ENCODE data around the gene LGMN. TPM values are rescaled to one million over a fixed set of nuclear protein-coding genes. Genes with fewer than 3 reads are reported as not detected.

LGMN gene
- total RNA-seq, 1 experiment from 2014 or later = 37.2 TPM

DNA sequence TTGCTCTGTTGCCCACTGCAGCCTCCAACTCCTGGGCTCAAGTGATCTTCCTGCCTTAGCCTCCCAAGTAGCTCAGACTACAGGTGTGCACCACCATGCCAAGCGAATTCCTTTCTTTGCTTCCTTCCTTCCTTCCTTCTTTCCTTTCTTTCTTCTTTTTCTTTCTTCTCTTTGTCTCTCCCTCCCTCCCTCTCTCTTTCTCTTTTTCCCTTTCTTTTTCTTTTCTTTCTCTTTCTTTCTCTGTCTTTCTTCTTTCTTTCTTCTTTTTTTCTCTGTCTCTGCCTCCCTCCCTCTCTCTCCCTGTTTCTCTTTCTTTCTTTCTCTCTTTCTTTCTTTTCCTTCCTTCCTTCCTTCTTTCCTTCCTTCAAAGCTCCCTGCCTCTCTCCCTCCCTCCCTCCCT is 52.9 kb downstream of the LGMN start:
- in situ Hi-C loops (cut with HindIII; ENCODE audit: low pct_unique_long_range_greater_than_20kb, low sequenced_read_pairs) = no loop called here
- no TSS peak for BruUV-seq (replicated peaks)
- POLR2A ChIA-PET = no interaction called here

GRCh38 chr14:92694807-92695206 is 53.6 kb downstream of the LGMN start:
- CTCF ChIA-PET = no interaction called here
- Histone ChIP-seq H3K4me1 (ENCODE audit: control insufficient read depth, insufficient read depth, low read length) (peaks cover 4% of the 10 kb centered on the region; the same call in 1 of the 2 replicates), H3K36me3 (ENCODE audit: control insufficient read depth, insufficient read depth, low read length) (no peaks in the 10 kb centered on the region), H3K4me3 (ENCODE audit: low read depth in 2 of 2, low read length in 2 of 2) (no peak overlapping the region), H3K27ac (ENCODE audit: low read length) (no peak overlapping the region), H3K27me3 (ENCODE audit: control insufficient read depth, insufficient read depth, low read length) (no peaks in the 10 kb centered on the region), H3K9me3 (ENCODE audit: control insufficient read depth, insufficient read depth, low read depth, low read length) (no peaks in the 10 kb centered on the region)
- DNase-seq (ENCODE audit: low read depth, low spot score) (no peak), ATAC-seq (no peak)
- intact Hi-C loops (cut with micrococcal nuclease; ENCODE audit: unreplicated experiment) = no loop called here
- TF ChIP-seq POLR2AphosphoS5 (IDR thresholded peaks at IDR 0.05; ENCODE audit: low read depth, low read length) = no peak
- no peak for TF ChIP-seq CTCF (IDR thresholded peaks at IDR 0.05)
- no peak for TF ChIP-seq TCF7L2 (IDR thresholded peaks at IDR 0.05; ENCODE audit: low read depth, low read length)
- TF ChIP-seq, protein P1, sequence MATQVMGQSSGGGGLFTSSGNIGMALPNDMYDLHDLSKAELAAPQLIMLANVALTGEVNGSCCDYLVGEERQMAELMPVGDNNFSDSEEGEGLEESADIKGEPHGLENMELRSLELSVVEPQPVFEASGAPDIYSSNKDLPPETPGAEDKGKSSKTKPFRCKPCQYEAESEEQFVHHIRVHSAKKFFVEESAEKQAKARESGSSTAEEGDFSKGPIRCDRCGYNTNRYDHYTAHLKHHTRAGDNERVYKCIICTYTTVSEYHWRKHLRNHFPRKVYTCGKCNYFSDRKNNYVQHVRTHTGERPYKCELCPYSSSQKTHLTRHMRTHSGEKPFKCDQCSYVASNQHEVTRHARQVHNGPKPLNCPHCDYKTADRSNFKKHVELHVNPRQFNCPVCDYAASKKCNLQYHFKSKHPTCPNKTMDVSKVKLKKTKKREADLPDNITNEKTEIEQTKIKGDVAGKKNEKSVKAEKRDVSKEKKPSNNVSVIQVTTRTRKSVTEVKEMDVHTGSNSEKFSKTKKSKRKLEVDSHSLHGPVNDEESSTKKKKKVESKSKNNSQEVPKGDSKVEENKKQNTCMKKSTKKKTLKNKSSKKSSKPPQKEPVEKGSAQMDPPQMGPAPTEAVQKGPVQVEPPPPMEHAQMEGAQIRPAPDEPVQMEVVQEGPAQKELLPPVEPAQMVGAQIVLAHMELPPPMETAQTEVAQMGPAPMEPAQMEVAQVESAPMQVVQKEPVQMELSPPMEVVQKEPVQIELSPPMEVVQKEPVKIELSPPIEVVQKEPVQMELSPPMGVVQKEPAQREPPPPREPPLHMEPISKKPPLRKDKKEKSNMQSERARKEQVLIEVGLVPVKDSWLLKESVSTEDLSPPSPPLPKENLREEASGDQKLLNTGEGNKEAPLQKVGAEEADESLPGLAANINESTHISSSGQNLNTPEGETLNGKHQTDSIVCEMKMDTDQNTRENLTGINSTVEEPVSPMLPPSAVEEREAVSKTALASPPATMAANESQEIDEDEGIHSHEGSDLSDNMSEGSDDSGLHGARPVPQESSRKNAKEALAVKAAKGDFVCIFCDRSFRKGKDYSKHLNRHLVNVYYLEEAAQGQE (IDR thresholded peaks at IDR 0.05; ENCODE audit: insufficient read depth in 1 of 2, low read depth in 2 of 2, low read length in 1 of 2) = no peak
- no peak for TF ChIP-seq SIN3A (IDR thresholded peaks at IDR 0.05; ENCODE audit: borderline replicate concordance, insufficient read depth, low read depth, low read length)
- no TSS peak for BruUV-seq (replicated peaks)
- in situ Hi-C loops (cut with HindIII; ENCODE audit: low pct_unique_long_range_greater_than_20kb, low sequenced_read_pairs) = no loop called here
- POLR2A ChIA-PET = no interaction called here

More for the DNA sequence above, 52.9 kb downstream of the LGMN start:
- ATAC-seq = no peak
- H3K4me3 ChIP-seq (ENCODE audit: low read depth in 2 of 2, low read length in 2 of 2) = no peak overlapping the region
- intact Hi-C loops (cut with micrococcal nuclease; ENCODE audit: unreplicated experiment) = no loop called here
- CTCF ChIA-PET = no interaction called here
- H3K27me3 ChIP-seq (ENCODE audit: control insufficient read depth, insufficient read depth, low read length) = no peaks in the 10 kb centered on the region
- no peaks in the 10 kb centered on the region for H3K9me3 ChIP-seq (ENCODE audit: control insufficient read depth, insufficient read depth, low read depth, low read length)
- H3K36me3 ChIP-seq (ENCODE audit: control insufficient read depth, insufficient read depth, low read length) = no peaks in the 10 kb centered on the region
- TF ChIP-seq SIN3A (IDR thresholded peaks at IDR 0.05; ENCODE audit: borderline replicate concordance, insufficient read depth, low read depth, low read length) = no peak
- TF ChIP-seq POLR2AphosphoS5 (IDR thresholded peaks at IDR 0.05; ENCODE audit: low read depth, low read length) = no peak
- no peak for TF ChIP-seq CTCF (IDR thresholded peaks at IDR 0.05)
- TF ChIP-seq, protein P1 (IDR thresholded peaks at IDR 0.05; ENCODE audit: insufficient read depth in 1 of 2, low read depth in 2 of 2, low read length in 1 of 2) = no peak
- no peak for TF ChIP-seq TCF7L2 (IDR thresholded peaks at IDR 0.05; ENCODE audit: low read depth, low read length)
- peaks cover 4% of the 10 kb centered on the region; the same call in 1 of the 2 replicates for H3K4me1 ChIP-seq (ENCODE audit: control insufficient read depth, insufficient read depth, low read length)
- no peak for DNase-seq (ENCODE audit: low read depth, low spot score)
- no peak overlapping the region for H3K27ac ChIP-seq (ENCODE audit: low read length)

Measured in Panc1 (cell line).